NB4 (cell line): ENCODE results near the gene CDK15.

Source experiments
- MYC ChIP-seq: IDR thresholded peaks from 2 replicates; pipeline ENCODE4 v1.6.1; 2011; ENCODE audit warnings: low read depth, low read length
- POLR2A ChIP-seq: IDR thresholded peaks from 2 replicates; pipeline ENCODE4 v1.6.1; 2011; ENCODE audit warnings: mild to moderate bottlenecking; ENCODE audit not compliant: insufficient read length; ENCODE audit errors: extremely low read depth
- TF ChIP-seq, protein P1 (sequence below): IDR thresholded peaks from one replicate; pipeline ENCODE4 v1.5.1; 2012; ENCODE audit warnings: low read depth, low read length

DNA sequence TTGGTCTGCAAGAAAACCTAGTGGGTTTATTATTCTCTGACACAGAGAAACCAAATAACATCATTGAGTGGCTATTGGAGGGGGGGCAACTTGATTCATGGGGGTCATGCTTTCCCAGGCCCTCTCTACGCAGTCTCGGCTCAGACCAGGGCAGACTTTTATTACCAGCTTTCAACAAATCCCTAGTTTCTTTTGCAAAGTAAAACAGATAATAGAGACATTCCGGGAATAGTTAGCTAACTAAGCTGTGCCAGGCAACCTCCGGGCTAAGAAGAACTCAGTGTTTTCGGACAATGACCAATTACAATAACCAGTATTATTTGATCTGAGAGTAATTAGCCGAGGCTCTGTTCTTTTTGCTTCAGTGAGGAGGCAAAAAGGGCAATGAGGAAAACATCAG is 66.3 kb downstream of the CDK15 start:
- TF ChIP-seq, protein P1, sequence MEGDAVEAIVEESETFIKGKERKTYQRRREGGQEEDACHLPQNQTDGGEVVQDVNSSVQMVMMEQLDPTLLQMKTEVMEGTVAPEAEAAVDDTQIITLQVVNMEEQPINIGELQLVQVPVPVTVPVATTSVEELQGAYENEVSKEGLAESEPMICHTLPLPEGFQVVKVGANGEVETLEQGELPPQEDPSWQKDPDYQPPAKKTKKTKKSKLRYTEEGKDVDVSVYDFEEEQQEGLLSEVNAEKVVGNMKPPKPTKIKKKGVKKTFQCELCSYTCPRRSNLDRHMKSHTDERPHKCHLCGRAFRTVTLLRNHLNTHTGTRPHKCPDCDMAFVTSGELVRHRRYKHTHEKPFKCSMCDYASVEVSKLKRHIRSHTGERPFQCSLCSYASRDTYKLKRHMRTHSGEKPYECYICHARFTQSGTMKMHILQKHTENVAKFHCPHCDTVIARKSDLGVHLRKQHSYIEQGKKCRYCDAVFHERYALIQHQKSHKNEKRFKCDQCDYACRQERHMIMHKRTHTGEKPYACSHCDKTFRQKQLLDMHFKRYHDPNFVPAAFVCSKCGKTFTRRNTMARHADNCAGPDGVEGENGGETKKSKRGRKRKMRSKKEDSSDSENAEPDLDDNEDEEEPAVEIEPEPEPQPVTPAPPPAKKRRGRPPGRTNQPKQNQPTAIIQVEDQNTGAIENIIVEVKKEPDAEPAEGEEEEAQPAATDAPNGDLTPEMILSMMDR, result no peak
- no peak for TF ChIP-seq POLR2A
- no peak for TF ChIP-seq MYC
